G401.6 (cell line): ENCODE results near the gene CCN6.

Experiments used
- FAIRE-seq: peaks from 2 replicates; lab custom pipeline; 2012; peaks lifted over from hg19 to GRCh38; lab: Jason Lieb, UNC

The CCN6 gene

DNA sequence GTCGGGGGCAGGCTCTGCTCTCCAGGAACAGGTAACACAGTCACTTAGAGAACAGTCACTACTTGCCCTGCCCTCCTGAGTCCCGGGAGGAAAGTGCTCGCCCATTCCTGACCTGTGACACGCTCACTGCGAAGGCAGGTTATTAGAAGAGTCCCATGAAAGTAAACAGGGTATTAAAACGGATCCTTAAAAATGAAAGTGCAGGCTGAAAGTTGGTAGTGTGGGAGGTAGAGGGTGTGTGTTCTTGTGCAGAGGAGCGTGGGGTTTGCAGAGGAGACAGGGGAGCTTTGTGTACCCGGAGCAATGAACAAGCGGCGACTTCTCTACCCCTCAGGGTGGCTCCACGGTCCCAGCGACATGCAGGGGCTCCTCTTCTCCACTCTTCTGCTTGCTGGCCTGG is at the start of gene CCN6:
Gene CCN6 (plus strand): TSS at position 104 of the 400 bp plus-strand sequence. CDS start 254 bp downstream, at position 358.
- FAIRE-seq = no peak

DNA sequence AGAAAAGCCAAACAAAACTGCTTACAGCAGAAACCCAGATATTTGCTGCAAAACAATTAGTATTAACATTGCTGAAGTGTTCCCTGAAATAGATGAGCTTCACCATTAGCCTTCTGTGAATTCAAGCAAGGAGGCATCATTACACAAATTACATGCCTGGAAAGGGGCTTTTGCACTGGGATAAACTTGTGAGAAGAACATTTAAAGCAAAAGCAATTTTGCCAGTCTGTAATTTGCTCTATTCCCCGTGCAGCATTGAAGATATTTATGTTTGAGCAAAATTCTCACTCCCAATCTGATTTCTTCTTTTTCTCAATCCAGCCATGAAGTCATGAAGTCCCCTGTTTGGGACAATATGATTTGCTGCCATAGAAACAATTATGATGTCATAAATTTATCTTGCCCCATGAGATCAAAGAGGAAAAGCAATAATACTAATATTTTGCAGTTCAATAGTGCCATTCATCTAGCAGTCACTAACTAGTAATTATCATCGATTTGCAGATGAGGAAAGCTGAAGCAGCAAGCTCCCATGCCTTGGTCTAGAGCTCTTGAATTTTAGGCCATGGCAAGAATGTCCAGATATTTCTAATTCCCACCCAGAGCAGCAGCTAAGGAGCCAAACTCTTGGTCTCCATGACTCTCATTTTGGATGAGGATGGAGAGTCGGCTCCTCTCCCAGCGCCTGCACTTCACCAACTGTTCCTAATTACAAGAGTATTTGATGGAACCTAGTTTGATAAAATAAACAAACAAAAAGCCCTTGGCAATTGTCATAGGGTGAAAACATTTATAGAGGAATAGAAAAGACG is 49.5 kb upstream of the CCN6 start:
- no peak for FAIRE-seq

- FAIRE-seq = no peak
These were observed 48.9 kb upstream of the CCN6 start for GRCh38 chr6:112005013-112005371.

- FAIRE-seq = no peak
These were observed 46.6 kb upstream of the CCN6 start for GRCh38 chr6:112007254-112007653.

GRCh38 chr6:112007805-112008204 is 46.1 kb upstream of the CCN6 start:
- no peak for FAIRE-seq

DNA sequence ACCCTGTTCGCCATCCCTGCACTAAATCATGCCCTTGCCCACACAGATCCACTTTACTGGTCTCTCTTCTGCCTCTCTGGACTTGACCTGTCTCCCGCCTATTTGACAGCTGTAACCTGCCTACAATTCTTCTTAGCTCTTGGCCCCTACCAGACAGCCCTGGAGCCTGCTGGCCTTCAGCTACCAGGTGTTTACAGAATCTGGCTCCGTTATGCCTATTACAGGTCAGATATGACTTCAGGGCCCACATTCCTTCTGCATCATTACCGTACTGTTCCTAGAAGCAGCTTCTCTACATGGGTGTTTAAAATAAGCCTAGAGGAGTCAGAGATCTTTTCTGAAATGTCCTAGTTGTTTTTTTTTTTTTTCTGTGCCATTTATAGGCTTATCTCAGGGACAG is 45.4 kb upstream of the CCN6 start:
- no peak for FAIRE-seq

GRCh38 chr6:112010328-112010727 is 43.6 kb upstream of the CCN6 start:
- FAIRE-seq = no peak

GRCh38 chr6:112013051-112013450 is 40.9 kb upstream of the CCN6 start:
- no peak for FAIRE-seq

- no peak for FAIRE-seq
These were observed 39.4 kb upstream of the CCN6 start for GRCh38 chr6:112014483-112014882.

- no peak for FAIRE-seq
These were observed 38.2 kb upstream of the CCN6 start for GRCh38 chr6:112015725-112016124.

DNA sequence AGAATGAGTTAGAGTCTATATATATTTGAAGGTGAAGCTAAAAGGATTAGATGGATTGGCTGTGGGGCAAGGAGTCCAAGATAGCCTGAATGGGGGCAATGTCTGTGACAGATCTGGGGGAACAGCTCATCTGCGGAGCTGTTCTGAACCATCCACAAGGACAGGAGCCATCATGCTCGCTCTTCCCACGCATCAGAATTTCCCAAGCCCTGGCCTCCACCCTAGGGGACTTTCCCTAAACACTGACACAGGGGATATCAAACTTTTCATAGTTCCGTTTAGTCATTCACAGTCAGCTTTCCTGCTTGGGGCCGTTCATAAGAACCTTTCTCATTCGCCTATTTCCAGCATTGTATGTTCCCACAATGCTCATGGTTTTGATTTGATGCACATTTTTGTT is 37.6 kb upstream of the CCN6 start:
- no peak for FAIRE-seq

- no peak for FAIRE-seq
These were observed 36.7 kb upstream of the CCN6 start for GRCh38 chr6:112017169-112017568.

- FAIRE-seq = no peak
These were observed 36.0 kb upstream of the CCN6 start for GRCh38 chr6:112017760-112018537.

DNA sequence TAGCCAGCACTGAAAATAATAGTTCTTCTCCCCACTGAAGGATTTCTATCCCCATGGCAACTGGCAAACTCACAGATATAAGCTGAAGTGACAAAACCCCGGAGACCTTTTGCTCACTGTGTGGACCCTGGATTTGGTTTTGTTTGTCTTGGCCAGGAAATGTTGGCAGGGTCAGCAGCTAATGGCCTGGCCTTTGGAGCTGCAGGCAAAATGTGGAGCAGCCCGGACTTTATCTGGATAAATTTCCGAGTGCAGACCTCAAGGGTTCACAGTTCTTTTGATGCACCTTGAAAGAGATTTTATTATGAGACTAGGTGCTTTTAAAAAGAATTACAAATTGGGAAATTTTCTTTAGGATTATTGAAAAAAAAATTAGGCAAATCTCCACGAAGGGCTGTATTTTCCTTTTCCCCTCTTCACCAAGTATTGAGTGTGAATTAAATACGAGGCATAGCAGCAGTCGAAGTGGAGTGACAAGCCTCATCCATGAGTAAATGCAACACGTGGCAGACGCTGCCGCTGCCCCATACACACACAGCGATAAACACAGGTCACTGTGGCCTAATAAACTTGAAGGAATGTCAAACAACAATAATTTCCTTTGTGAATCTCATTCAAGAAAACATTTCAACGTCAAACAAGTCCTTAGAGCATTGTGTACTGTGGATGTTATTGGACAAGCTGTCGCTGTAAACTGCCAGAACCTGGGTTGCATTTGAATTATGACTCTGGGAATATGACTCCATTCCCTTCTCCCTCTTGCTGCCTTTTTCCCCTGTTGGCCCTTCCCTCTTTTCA is 35.1 kb upstream of the CCN6 start:
- no peak for FAIRE-seq

- no peak for FAIRE-seq
These were observed 34.3 kb upstream of the CCN6 start for GRCh38 chr6:112019589-112019988.

GRCh38 chr6:112021691-112022310 is 32.1 kb upstream of the CCN6 start:
- FAIRE-seq = no peak

DNA sequence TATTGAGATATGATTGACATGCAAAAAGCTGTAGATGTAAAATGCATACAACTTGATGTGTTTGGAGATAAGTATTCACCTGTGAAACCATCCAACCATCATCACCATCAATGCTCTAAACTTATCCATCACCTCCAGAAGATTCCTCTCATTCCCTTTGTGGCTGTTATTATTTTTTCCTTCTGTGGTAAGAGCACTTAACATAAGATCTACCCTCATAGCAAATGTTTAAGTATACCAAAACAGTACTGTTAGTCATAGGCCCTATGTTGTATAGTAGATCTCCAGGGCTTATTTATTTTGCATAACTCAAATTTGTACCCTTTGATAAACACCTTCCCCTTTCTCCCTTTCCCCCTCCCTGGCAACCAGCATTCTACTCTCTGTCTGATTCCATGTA is 31.2 kb upstream of the CCN6 start:
- FAIRE-seq = no peak

GRCh38 chr6:112024464-112024863 is 29.4 kb upstream of the CCN6 start:
- no peak for FAIRE-seq

GRCh38 chr6:112026933-112027332 is 27.0 kb upstream of the CCN6 start:
- FAIRE-seq = no peak

DNA sequence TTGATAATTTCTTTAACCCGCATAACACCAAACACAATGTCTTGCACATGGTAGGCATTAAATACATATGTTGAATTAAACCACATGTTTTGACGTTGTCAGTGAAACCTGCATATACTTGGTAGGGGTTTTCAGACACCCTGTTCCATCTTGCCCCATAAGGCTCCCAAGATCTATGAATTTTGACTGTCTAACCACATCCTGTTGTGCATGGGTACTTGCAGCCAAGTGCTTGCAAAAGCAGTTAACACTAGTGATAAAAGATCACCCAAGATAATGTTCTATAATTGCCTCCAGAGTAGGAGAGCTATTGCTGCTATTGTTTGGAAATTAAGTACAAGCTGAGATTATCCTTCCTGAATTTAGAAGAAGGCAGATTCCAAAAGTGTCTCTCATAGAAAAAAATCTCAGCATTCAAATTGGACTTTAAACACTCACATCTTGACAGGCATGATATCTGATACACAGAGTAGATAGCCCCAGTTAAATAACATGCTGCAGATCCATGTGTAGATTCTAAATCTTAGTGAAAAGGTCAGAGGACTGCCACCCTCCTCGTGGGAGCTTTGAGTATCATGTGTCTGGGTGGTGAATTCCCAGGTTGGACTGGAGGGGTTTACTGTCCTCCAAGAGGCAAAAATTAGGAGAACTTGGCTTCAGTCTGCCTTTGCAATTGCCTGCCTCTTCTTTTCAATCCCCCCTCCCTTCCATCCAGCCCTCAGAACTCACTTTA is 25.8 kb upstream of the CCN6 start:
- no peak for FAIRE-seq

- FAIRE-seq = no peak
These were observed 24.7 kb upstream of the CCN6 start for GRCh38 chr6:112029045-112029822.
